GM18870 (cell line): ENCODE results near the gene OTOG.

Experiments used
- ATAC-seq: cut with Tn5 transposase; IDR thresholded peaks from one replicate; pipeline ENCODE4 v1.9.1; 2021; ENCODE audit warnings: moderate library complexity; ENCODE audit not compliant: unreplicated experiment

Gene OTOG

GRCh38 chr11:17691550-17691949 is 144.5 kb downstream of the OTOG start:
- ATAC-seq = no peak

GRCh38 chr11:17691976-17692375 is 144.9 kb downstream of the OTOG start:
- no peak for ATAC-seq

GRCh38 chr11:17692931-17693330 is 145.9 kb downstream of the OTOG start:
- ATAC-seq = no peak

- ATAC-seq = no peak
Measured at GRCh38 chr11:17693531-17693930, 146.5 kb downstream of the OTOG start.

GRCh38 chr11:17694494-17695110 is 147.5 kb downstream of the OTOG start:
- no peak for ATAC-seq

GRCh38 chr11:17695454-17696441 is 148.7 kb downstream of the OTOG start:
- no peak for ATAC-seq

GRCh38 chr11:17696741-17697140 is 149.7 kb downstream of the OTOG start:
- ATAC-seq = no peak
